Measurements from ENCODE around the gene KCNJ9. TPM values are rescaled to one million over a fixed set of nuclear protein-coding genes. Genes with fewer than 3 reads are reported as not detected.

Gene KCNJ9
- total RNA-seq, 1 experiment from 2014 or later, result 0.09 TPM

GRCh38 chr1:160134791-160135572 is 53.6 kb downstream of the KCNJ9 start:
- no peak overlapping the region for H3K18ac ChIP-seq (ENCODE audit: insufficient read length, low read depth, low read length)
- H3T11ph ChIP-seq (ENCODE audit: low read length), result no peak overlapping the region
- DNase-seq, result no peak
- H3K79me1 ChIP-seq (ENCODE audit: insufficient read depth, low read depth, low read length, poor library complexity, severe bottlenecking), result no peaks in the 10 kb centered on the region
- H2BK15ac ChIP-seq (ENCODE audit: low read depth, low read length), result no peak overlapping the region
- no CpG with 5 or more reads among the region's 20 CpGs for WGBS (ENCODE audit: extremely low coverage, insufficient read length, low lambda C conversion rate)
- H3K4me1 ChIP-seq (ENCODE audit: insufficient read depth, low read length), result 0 out of 2 replicates have a peak, but pooled peaks cover 1% of the 10 kb centered on the region
- no peak overlapping the region for H3K4ac ChIP-seq (ENCODE audit: low read depth, low read length)
- Mint-ChIP-seq H3K9me3 (no peaks in the 10 kb centered on the region), H3K4me1 (peaks cover 0 to 6% of the 10 kb centered on the region in 2 experiments; a peak in 2 of 4 replicates), H3K4me3 (no peak overlapping the region; a peak in 1 of 5 replicates), H3K36me3 (ENCODE audit: insufficient read depth in 1 of 3, low read depth in 3 of 3) (peaks cover 0 to 77% (median 66%) of the 10 kb centered on the region in 3 experiments; a peak in 6 of 7 replicates), H3K27me3 (ENCODE audit: low read depth) (peaks cover 2% of the 10 kb centered on the region), H3K27ac (peak overlapping the region in 1 of 3 experiments; percentile 53; a peak in 2 of 7 replicates)
- no peak overlapping the region for H2BK120ac ChIP-seq (ENCODE audit: low read depth, low read length, poor library complexity, severe bottlenecking)
- no peak overlapping the region for H2AFZ ChIP-seq (ENCODE audit: low read length)
- H3K27ac ChIP-seq (ENCODE audit: insufficient read length, low read depth, low read length), result no peak overlapping the region
- H3K4me2 ChIP-seq (ENCODE audit: insufficient read depth, insufficient read length, low read length), result no peak overlapping the region
- no peak for TF ChIP-seq CTCF (conservative IDR thresholded peaks at IDR 0.05)
- H3K14ac ChIP-seq (ENCODE audit: insufficient read depth, low read length), result no peak overlapping the region
- no peaks in the 10 kb centered on the region for H3K23me2 ChIP-seq (ENCODE audit: insufficient read length, low read depth, low read length, poor library complexity, severe bottlenecking)
- H2BK12ac ChIP-seq (ENCODE audit: insufficient read length, low read depth, low read length), result no peak overlapping the region
- H4K8ac ChIP-seq (replicated peaks; ENCODE audit: insufficient read length, low read depth, low read length), result no peak overlapping the region
- no peak overlapping the region for H2BK5ac ChIP-seq (ENCODE audit: insufficient read length, low read length)
- no peaks in the 10 kb centered on the region for H4K20me1 ChIP-seq (ENCODE audit: control insufficient read depth, insufficient read depth, insufficient read length)
- no peaks in the 10 kb centered on the region for H3K27me3 ChIP-seq (ENCODE audit: insufficient read depth, low read length)
- H3K9ac ChIP-seq (ENCODE audit: extremely low read depth, insufficient read length, low read length), result no peak overlapping the region
- H4K91ac ChIP-seq (ENCODE audit: insufficient read length, low read depth, low read length), result no peak overlapping the region
- no peak overlapping the region for H3K56ac ChIP-seq (ENCODE audit: insufficient read length, low read depth, low read length)
- no peak overlapping the region for H3K23ac ChIP-seq (ENCODE audit: insufficient read length, low read depth, low read length)
- no peak overlapping the region for H2BK20ac ChIP-seq (ENCODE audit: low read depth, low read length, poor library complexity, severe bottlenecking)
- H4K5ac ChIP-seq (ENCODE audit: insufficient read length, low read depth, low read length), result no peak overlapping the region
- H3K79me2 ChIP-seq (ENCODE audit: insufficient read depth, low read length), result no peaks in the 10 kb centered on the region
- H2AK5ac ChIP-seq (ENCODE audit: insufficient read length, low read length), result no peak overlapping the region
- H3K9me3 ChIP-seq (ENCODE audit: control insufficient read depth, low read depth, low read length), result no peaks in the 10 kb centered on the region
